Measurements from ENCODE around the gene DERL2. TPM values are rescaled to one million over a fixed set of nuclear protein-coding genes. Genes with fewer than 3 reads are reported as not detected.

The DERL2 gene
- total RNA-seq, 4 donors from 2014 or later, result 31.4 to 47.3 (median 42.2) TPM

- no peak for TF ChIP-seq CTCF (IDR thresholded peaks at IDR 0.05)
- ATAC-seq (ENCODE audit: low FRiP score) (no peak), DNase-seq (ENCODE audit: low spot score) (no peak)
These were observed 41.7 kb upstream of the DERL2 start for GRCh38 chr17:5527601-5528250.

GRCh38 chr17:5526821-5527598 lies 41.0 kb upstream of the DERL2 start:
- ATAC-seq (ENCODE audit: low FRiP score) (peak; percentile 87), DNase-seq (ENCODE audit: low spot score) (no peak)
- no peak for TF ChIP-seq CTCF (IDR thresholded peaks at IDR 0.05)

- no peak for TF ChIP-seq CTCF (IDR thresholded peaks at IDR 0.05)
- DNase-seq (ENCODE audit: low spot score), result no peak
- ATAC-seq (ENCODE audit: low FRiP score), result no peak
These were observed 37.3 kb upstream of the DERL2 start for GRCh38 chr17:5523249-5523648.

GRCh38 chr17:5522476-5522875 lies 36.5 kb upstream of the DERL2 start:
- DNase-seq (ENCODE audit: low spot score), result no peak
- ATAC-seq (ENCODE audit: low FRiP score), result no peak
- no peak for TF ChIP-seq CTCF (IDR thresholded peaks at IDR 0.05)

- no peak for DNase-seq (ENCODE audit: low spot score)
- peak; percentile 94 for ATAC-seq (ENCODE audit: low FRiP score)
- TF ChIP-seq CTCF (IDR thresholded peaks at IDR 0.05), result no peak
These were observed 30.2 kb upstream of the DERL2 start for GRCh38 chr17:5516060-5516792.

GRCh38 chr17:5514976-5515375 lies 29.0 kb upstream of the DERL2 start:
- ATAC-seq (ENCODE audit: low FRiP score) (no peak), DNase-seq (ENCODE audit: low spot score) (no peak)
- TF ChIP-seq CTCF (IDR thresholded peaks at IDR 0.05), result no peak

Measured in omental fat pad (tissue), 4 donors.